Skeletal muscle tissue (tissue), 4 donors: ENCODE data around the gene PXT1. TPM values are rescaled to one million over a fixed set of nuclear protein-coding genes. Genes with fewer than 3 reads are reported as not detected.
A peak's percentile ranks its signal among the peaks of the same experiment; 100 is the strongest.
"Not testable (repeated sequence)": the region's sequence is repeated elsewhere in the genome, so short reads cannot be mapped to it uniquely, and the experiment has no call there.

ENCODE experiments used
- H3K27ac ChIP-seq: one replicate; pipeline ENCODE4 v1.7.0; 2013; ENCODE audit warnings: mild to moderate bottlenecking, low read depth, low read length, inconsistent platforms
- H3K27me3 ChIP-seq, 3 donors: one replicate each; pipeline ENCODE4 v1.7.0; 2013; ENCODE audit warnings: low read length in 3 of 3; ENCODE audit not compliant: control insufficient read depth in 3 of 3, insufficient read depth in 3 of 3
- H3K36me3 ChIP-seq, 3 donors: one replicate each; pipeline ENCODE4 v1.7.0; 2013; ENCODE audit warnings: low read length in 3 of 3; ENCODE audit not compliant: control insufficient read depth in 3 of 3, insufficient read depth in 3 of 3
- H3K4me1 ChIP-seq, 3 donors: one replicate each; pipeline ENCODE4 v1.7.0; 2013; ENCODE audit warnings: low read length in 3 of 3, mild to moderate bottlenecking in 3 of 3; ENCODE audit not compliant: control insufficient read depth in 3 of 3, insufficient read depth in 3 of 3
- H3K4me3 ChIP-seq, 3 donors: one replicate each; pipeline ENCODE4 v1.7.0; 2013; ENCODE audit warnings: low read length in 3 of 3
- H3K9ac ChIP-seq, 3 donors: one replicate each; pipeline ENCODE4 v1.7.0; 2013; ENCODE audit warnings: low read length in 3 of 3, mild to moderate bottlenecking in 3 of 3, moderate library complexity in 2 of 3, low read depth in 1 of 3
- H3K9me3 ChIP-seq, 3 donors: one replicate each; pipeline ENCODE4 v1.7.0; 2013; ENCODE audit warnings: low read length in 3 of 3; ENCODE audit not compliant: control insufficient read depth in 3 of 3
- total RNA-seq: library from RNA; depleted of rRNA; stranded (reverse); fragments of >200 nt; gene quantifications from one replicate; pipeline ENCODE4 v1.2.3, GENCODE V29; 2014
- donor health status: Osteomylitis.

The PXT1 gene
- total RNA-seq: not detected

GRCh38 chr6:36442671-36443470 is at the start of gene PXT1, which contains the start of gene KCTD20:
Gene PXT1, minus strand, starts transcription at chr6:36442854. Its CDS starts 16,772 bp downstream, at chr6:36426082.
Gene KCTD20, plus strand, starts transcription at chr6:36443000. Its CDS starts 27,098 bp downstream, at chr6:36470098.
- H3K27me3 ChIP-seq: no peaks in the 10 kb centered on the region
- peak within 1 kb of the TSS; percentile 94 for H3K27ac ChIP-seq
- H3K9ac ChIP-seq: peak within 1 kb of the TSS; percentile 94 to 99 (median 95)
- H3K4me3 ChIP-seq: peak within 1 kb of the TSS; percentile 85 to 98 (median 95)
- no peaks in the 10 kb centered on the region for H3K9me3 ChIP-seq
- H3K36me3 ChIP-seq: no peaks in the 10 kb centered on the region
- peaks cover 21 to 26% (median 22%) of the 10 kb centered on the region in 3 donors for H3K4me1 ChIP-seq

- no peak overlapping the region for H3K27ac ChIP-seq
- H3K4me1 ChIP-seq: peaks cover 10 to 17% (median 11%) of the 10 kb centered on the region in 3 donors
- peaks cover 15 to 35% (median 26%) of the 10 kb centered on the region in 3 donors for H3K36me3 ChIP-seq
- H3K4me3 ChIP-seq: no peak overlapping the region
- H3K9me3 ChIP-seq: no peaks in the 10 kb centered on the region
- no peak overlapping the region for H3K9ac ChIP-seq
- H3K27me3 ChIP-seq: no peaks in the 10 kb centered on the region
Measured at GRCh38 chr6:36492092-36492491, 49.4 kb upstream of the PXT1 start.

- H3K9me3 ChIP-seq: no peaks in the 10 kb centered on the region
- H3K27ac ChIP-seq: no peak overlapping the region
- H3K36me3 ChIP-seq: peaks cover 17 to 35% (median 28%) of the 10 kb centered on the region in 3 donors
- no peak overlapping the region for H3K4me3 ChIP-seq
- H3K27me3 ChIP-seq: no peaks in the 10 kb centered on the region
- no peak overlapping the region for H3K9ac ChIP-seq
- H3K4me1 ChIP-seq: peaks cover 10 to 17% (median 11%) of the 10 kb centered on the region in 3 donors
Measured at GRCh38 chr6:36491378-36491965, 48.8 kb upstream of the PXT1 start.

- Histone ChIP-seq H3K4me1 (peaks cover 10 to 17% (median 11%) of the 10 kb centered on the region in 3 donors), H3K27ac (no peak overlapping the region), H3K4me3 (no peak overlapping the region), H3K36me3 (peaks cover 16 to 36% (median 32%) of the 10 kb centered on the region in 3 donors), H3K27me3 (no peaks in the 10 kb centered on the region), H3K9ac (no peak overlapping the region), H3K9me3 (no peaks in the 10 kb centered on the region)
Measured at GRCh38 chr6:36489426-36489825, 46.8 kb upstream of the PXT1 start.

GRCh38 chr6:36488221-36488620 is 45.6 kb upstream of the PXT1 start:
- H3K9ac ChIP-seq: no peak overlapping the region
- H3K36me3 ChIP-seq: peaks cover 14 to 36% (median 32%) of the 10 kb centered on the region in 3 donors
- H3K4me3 ChIP-seq: no peak overlapping the region
- H3K9me3 ChIP-seq: no peaks in the 10 kb centered on the region
- no peaks in the 10 kb centered on the region for H3K27me3 ChIP-seq
- peaks cover 10 to 17% (median 11%) of the 10 kb centered on the region in 3 donors for H3K4me1 ChIP-seq
- H3K27ac ChIP-seq: no peak overlapping the region

- peaks cover 10 to 17% (median 11%) of the 10 kb centered on the region in 3 donors for H3K4me1 ChIP-seq
- H3K36me3 ChIP-seq: peaks cover 14 to 36% (median 32%) of the 10 kb centered on the region in 3 donors
- H3K27me3 ChIP-seq: no peaks in the 10 kb centered on the region
- no peak overlapping the region for H3K27ac ChIP-seq
- H3K9ac ChIP-seq: no peak overlapping the region
- H3K9me3 ChIP-seq: no peaks in the 10 kb centered on the region
- no peak overlapping the region for H3K4me3 ChIP-seq
Measured at GRCh38 chr6:36487698-36488097, 45.0 kb upstream of the PXT1 start.

GRCh38 chr6:36484736-36485135 is 42.1 kb upstream of the PXT1 start:
- Histone ChIP-seq H3K36me3 (peaks cover 25 to 42% (median 41%) of the 10 kb centered on the region in 3 donors), H3K9me3 (no peaks in the 10 kb centered on the region), H3K27me3 (no peaks in the 10 kb centered on the region), H3K27ac (no peak overlapping the region), H3K4me1 (peaks cover 10 to 17% (median 11%) of the 10 kb centered on the region in 3 donors), H3K9ac (no peak overlapping the region), H3K4me3 (no peak overlapping the region)

GRCh38 chr6:36483326-36483725 is 40.7 kb upstream of the PXT1 start:
- H3K27ac ChIP-seq, H3K4me3 ChIP-seq, H3K27me3 ChIP-seq, H3K9me3 ChIP-seq, H3K9ac ChIP-seq: not testable (repeated sequence)
- peaks cover 26 to 46% (median 38%) of the 10 kb centered on the region in 3 donors for H3K36me3 ChIP-seq
- peaks cover 6 to 11% (median 6%) of the 10 kb centered on the region in 3 donors for H3K4me1 ChIP-seq

GRCh38 chr6:36479256-36479655 is 36.6 kb upstream of the PXT1 start:
- H3K4me3 ChIP-seq: no peak overlapping the region
- no peak overlapping the region for H3K27ac ChIP-seq
- no peak overlapping the region for H3K9ac ChIP-seq
- H3K27me3 ChIP-seq: no peaks in the 10 kb centered on the region
- H3K36me3 ChIP-seq: peaks cover 12 to 20% (median 14%) of the 10 kb centered on the region in 3 donors
- H3K4me1 ChIP-seq: no peaks in the 10 kb centered on the region
- no peaks in the 10 kb centered on the region for H3K9me3 ChIP-seq

- Histone ChIP-seq H3K36me3 (peaks cover 12 to 17% (median 14%) of the 10 kb centered on the region in 3 donors), H3K27me3 (no peaks in the 10 kb centered on the region), H3K4me3 (no peak overlapping the region), H3K9ac (no peak overlapping the region), H3K27ac (no peak overlapping the region), H3K4me1 (no peaks in the 10 kb centered on the region), H3K9me3 (no peaks in the 10 kb centered on the region)
Measured at GRCh38 chr6:36478051-36478526, 35.4 kb upstream of the PXT1 start.
